H9 (cell line): ENCODE data around the gene DNLZ. TPM values are rescaled to one million over a fixed set of nuclear protein-coding genes. Genes with fewer than 3 reads are reported as not detected.

Experiments used
- DNase-seq: peaks from one replicate; pipeline ENCODE4 v3.0.0-alpha.2; 2017
- H2AFZ ChIP-seq: one replicate; pipeline ENCODE4 v1.6.1; 2013; ENCODE audit warnings: mild to moderate bottlenecking, low read length, control low read depth, moderate library complexity
- H2AK5ac ChIP-seq: 2 replicates; pipeline ENCODE4 v1.6.1; 2013; ENCODE audit warnings: low read length, control low read depth, mixed read lengths; ENCODE audit not compliant: insufficient read length
- H2BK120ac ChIP-seq: one replicate; pipeline ENCODE4 v1.6.1; 2013; ENCODE audit warnings: low read depth, mild to moderate bottlenecking, low read length, control low read depth, inconsistent platforms; ENCODE audit not compliant: poor library complexity, severe bottlenecking
- H2BK12ac ChIP-seq: 2 replicates; pipeline ENCODE4 v1.6.1; 2013; ENCODE audit warnings: low read length, control low read depth, mixed read lengths, low read depth; ENCODE audit not compliant: insufficient read length
- H2BK15ac ChIP-seq: 2 replicates; pipeline ENCODE4 v1.6.1; 2013; ENCODE audit warnings: low read depth, low read length, control low read depth
- H2BK20ac ChIP-seq: one replicate; pipeline ENCODE4 v1.6.1; 2013; ENCODE audit warnings: low read depth, mild to moderate bottlenecking, low read length, control low read depth, inconsistent platforms; ENCODE audit not compliant: poor library complexity, severe bottlenecking
- H2BK5ac ChIP-seq: 2 replicates; pipeline ENCODE4 v1.6.1; 2013; ENCODE audit warnings: low read length, control low read depth, mixed read lengths; ENCODE audit not compliant: insufficient read length
- H3K14ac ChIP-seq: 2 replicates; pipeline ENCODE4 v1.6.1; 2013; ENCODE audit warnings: low read length, control low read depth; ENCODE audit not compliant: insufficient read depth
- H3K18ac ChIP-seq: 2 replicates; pipeline ENCODE4 v1.6.1; 2013; ENCODE audit warnings: low read depth, mild to moderate bottlenecking, mixed read lengths, low read length, control low read depth; ENCODE audit not compliant: insufficient read length
- H3K23ac ChIP-seq: 2 replicates; pipeline ENCODE4 v1.6.1; 2013; ENCODE audit warnings: low read length, control low read depth, mixed read lengths, low read depth; ENCODE audit not compliant: insufficient read length
- H3K23me2 ChIP-seq: 2 replicates; pipeline ENCODE4 v1.6.1; 2013; ENCODE audit warnings: low read depth, mild to moderate bottlenecking, mixed read lengths, low read length, control low read depth; ENCODE audit not compliant: insufficient read length, poor library complexity, severe bottlenecking
- H3K27ac ChIP-seq: 2 replicates; pipeline ENCODE4 v1.5.1; 2013; ENCODE audit warnings: low read length, control low read depth, mixed read lengths, low read depth; ENCODE audit not compliant: insufficient read length
- H3K27me3 ChIP-seq: 2 replicates; pipeline ENCODE4 v1.6.1; 2013; ENCODE audit warnings: low read length, control low read depth, inconsistent platforms; ENCODE audit not compliant: insufficient read depth
- H3K4ac ChIP-seq: 2 replicates; pipeline ENCODE4 v1.6.1; 2013; ENCODE audit warnings: low read depth, mild to moderate bottlenecking, control low read depth, inconsistent platforms, low read length, moderate library complexity
- H3K4me1 ChIP-seq: 2 replicates; pipeline ENCODE4 v1.6.1; 2013; ENCODE audit warnings: low read length, control low read depth, inconsistent platforms; ENCODE audit not compliant: insufficient read depth
- H3K4me2 ChIP-seq: 2 replicates; pipeline ENCODE4 v1.6.1; 2013; ENCODE audit warnings: low read length, control low read depth, mixed read lengths; ENCODE audit not compliant: insufficient read length, insufficient read depth
- H3K56ac ChIP-seq: 2 replicates; pipeline ENCODE4 v1.6.1; 2013; ENCODE audit warnings: low read depth, mild to moderate bottlenecking, mixed read lengths, low read length, control low read depth; ENCODE audit not compliant: insufficient read length
- H3K79me1 ChIP-seq: 2 replicates; pipeline ENCODE4 v1.6.1; 2013; ENCODE audit warnings: low read depth, mild to moderate bottlenecking, moderate library complexity, low read length, control low read depth, inconsistent platforms; ENCODE audit not compliant: insufficient read depth, poor library complexity, severe bottlenecking
- H3K79me2 ChIP-seq: 2 replicates; pipeline ENCODE4 v1.6.1; 2013; ENCODE audit warnings: low read length, control low read depth, inconsistent platforms; ENCODE audit not compliant: insufficient read depth
- H3K9ac ChIP-seq: 2 replicates; pipeline ENCODE4 v1.6.1; 2013; ENCODE audit warnings: low read length, control low read depth, mixed read lengths; ENCODE audit not compliant: insufficient read length; ENCODE audit errors: extremely low read depth
- H3K9me3 ChIP-seq: one replicate; pipeline ENCODE4 v1.6.1; 2013; ENCODE audit warnings: low read depth, low read length, inconsistent platforms; ENCODE audit not compliant: control insufficient read depth
- H3T11ph ChIP-seq: one replicate; pipeline ENCODE4 v1.6.1; 2013; ENCODE audit warnings: mild to moderate bottlenecking, low read length, control low read depth, inconsistent platforms
- H4K20me1 ChIP-seq: one replicate; pipeline ENCODE4 v1.6.1; 2013; ENCODE audit not compliant: control insufficient read depth, insufficient read length, insufficient read depth
- H4K5ac ChIP-seq: 2 replicates; pipeline ENCODE4 v1.6.1; 2013; ENCODE audit warnings: low read depth, mild to moderate bottlenecking, mixed read lengths, low read length, control low read depth; ENCODE audit not compliant: insufficient read length
- H4K8ac ChIP-seq: replicated peaks from 2 replicates; pipeline ENCODE4 v1.6.1; 2013; ENCODE audit warnings: low read length, control low read depth, mixed read lengths, low read depth; ENCODE audit not compliant: insufficient read length
- H4K91ac ChIP-seq: 2 replicates; pipeline ENCODE4 v1.6.1; 2013; ENCODE audit warnings: low read depth, mild to moderate bottlenecking, moderate library complexity, mixed read lengths, low read length, control low read depth; ENCODE audit not compliant: insufficient read length
- H3K27ac Mint-ChIP-seq, 3 experiments: 2 replicates in 2 of 3; 3 replicates in 1 of 3; pipeline ENCODE4 v1.8.0; 2020 to 2021; ENCODE audit warnings: mixed read lengths in 3 of 3, mild to moderate bottlenecking in 1 of 3, moderate library complexity in 1 of 3
- H3K27me3 Mint-ChIP-seq: 2 replicates; pipeline ENCODE4 v1.8.0; 2021; ENCODE audit warnings: low read depth, mild to moderate bottlenecking, moderate library complexity, mixed read lengths
- H3K36me3 Mint-ChIP-seq, 3 experiments: 2 replicates in 2 of 3; 3 replicates in 1 of 3; pipeline ENCODE4 v1.8.0; 2020 to 2021; ENCODE audit warnings: low read depth in 3 of 3, mixed read lengths in 3 of 3; ENCODE audit not compliant: insufficient read depth in 1 of 3
- H3K4me1 Mint-ChIP-seq, 2 experiments: 2 replicates each; pipeline ENCODE4 v1.8.0; 2020; ENCODE audit warnings: mixed read lengths in 2 of 2
- H3K4me3 Mint-ChIP-seq, 2 experiments: 2 replicates in 1 of 2; 3 replicates in 1 of 2; pipeline ENCODE4 v1.8.0; 2020 to 2021; ENCODE audit warnings: mild to moderate bottlenecking in 2 of 2, mixed read lengths in 2 of 2, moderate library complexity in 1 of 2
- H3K9me3 Mint-ChIP-seq, 2 experiments: 2 replicates in 1 of 2; 3 replicates in 1 of 2; pipeline ENCODE4 v1.8.0; 2020; ENCODE audit warnings: mild to moderate bottlenecking in 2 of 2, mixed read lengths in 2 of 2, moderate library complexity in 1 of 2
- WGBS: extraction: QIAGEN DNeasy Blood & Tissue Kit; methylation state at CpG from one replicate; pipeline ENCODE4 v1.1.7; 2013; ENCODE audit warnings: missing lambda C conversion rate, low lambda C conversion rate, mixed read lengths; ENCODE audit not compliant: insufficient read length; ENCODE audit errors: extremely low coverage; 5-methylcytosine and 5-hydroxymethylcytosine counted together
- total RNA-seq: library from RNA; stranded (reverse); gene quantifications from 2 replicates; pipeline ENCODE4 v1.2.1, GENCODE V29; 2021
- TF ChIP-seq, protein P1 (sequence below): fragments of 200-600 bp; sonication (generic); conservative IDR thresholded peaks from 3 replicates; pipeline ENCODE4 v1.8.0; 2021; ENCODE audit warnings: antibody characterized with exemption, mild to moderate bottlenecking

Gene DNLZ
- total RNA-seq, 1 experiment from 2014 or later: 24.8 TPM

DNA sequence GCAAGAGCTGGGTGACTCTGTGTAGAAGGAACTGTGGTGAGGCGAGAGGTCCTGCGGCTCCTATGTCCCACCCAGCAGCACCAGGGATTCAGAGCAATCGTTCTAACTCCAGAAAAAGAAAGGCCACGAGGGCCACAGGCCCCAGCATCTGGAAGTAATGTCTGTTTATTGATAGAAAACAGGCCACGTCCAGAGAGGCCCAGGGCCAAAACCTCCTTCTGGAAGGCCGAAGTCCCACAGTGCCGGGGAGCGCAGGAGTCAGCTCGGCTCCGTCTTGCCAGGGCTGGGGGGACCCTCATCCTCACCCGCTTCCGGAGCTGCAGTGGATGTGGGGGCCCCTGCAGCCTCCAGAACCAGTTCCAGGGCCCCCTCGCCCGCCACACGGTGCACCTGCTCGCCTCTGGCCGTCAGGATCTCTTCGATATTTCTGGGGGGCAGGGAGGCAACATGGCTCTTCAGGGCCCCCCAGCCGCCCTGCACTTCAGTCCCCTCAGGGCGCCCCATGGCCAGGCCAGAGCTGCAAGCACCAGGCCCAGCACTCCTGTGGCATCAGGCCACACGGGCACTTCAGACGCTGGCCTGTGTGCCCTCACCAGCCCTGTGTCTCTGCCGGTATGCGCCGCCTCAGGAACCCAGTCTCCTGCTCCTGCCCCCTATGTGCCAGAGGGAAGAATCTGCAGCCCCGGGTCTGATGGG, 1.6 kb downstream of the DNLZ start:
- TF ChIP-seq, protein P1, sequence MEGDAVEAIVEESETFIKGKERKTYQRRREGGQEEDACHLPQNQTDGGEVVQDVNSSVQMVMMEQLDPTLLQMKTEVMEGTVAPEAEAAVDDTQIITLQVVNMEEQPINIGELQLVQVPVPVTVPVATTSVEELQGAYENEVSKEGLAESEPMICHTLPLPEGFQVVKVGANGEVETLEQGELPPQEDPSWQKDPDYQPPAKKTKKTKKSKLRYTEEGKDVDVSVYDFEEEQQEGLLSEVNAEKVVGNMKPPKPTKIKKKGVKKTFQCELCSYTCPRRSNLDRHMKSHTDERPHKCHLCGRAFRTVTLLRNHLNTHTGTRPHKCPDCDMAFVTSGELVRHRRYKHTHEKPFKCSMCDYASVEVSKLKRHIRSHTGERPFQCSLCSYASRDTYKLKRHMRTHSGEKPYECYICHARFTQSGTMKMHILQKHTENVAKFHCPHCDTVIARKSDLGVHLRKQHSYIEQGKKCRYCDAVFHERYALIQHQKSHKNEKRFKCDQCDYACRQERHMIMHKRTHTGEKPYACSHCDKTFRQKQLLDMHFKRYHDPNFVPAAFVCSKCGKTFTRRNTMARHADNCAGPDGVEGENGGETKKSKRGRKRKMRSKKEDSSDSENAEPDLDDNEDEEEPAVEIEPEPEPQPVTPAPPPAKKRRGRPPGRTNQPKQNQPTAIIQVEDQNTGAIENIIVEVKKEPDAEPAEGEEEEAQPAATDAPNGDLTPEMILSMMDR: no peak
- Histone ChIP-seq H3K79me2 (no peaks in the 10 kb centered on the region), H4K20me1 (no peaks in the 10 kb centered on the region), H2BK120ac (no peak overlapping the region), H3K4me2 (no peak overlapping the region), H2BK20ac (no peak overlapping the region), H3K14ac (no peak overlapping the region), H3K56ac (no peak overlapping the region), H3K27ac (no peak overlapping the region), H2BK12ac (no peak overlapping the region), H2AFZ (no peak overlapping the region), H3K4ac (no peak overlapping the region), H3K23me2 (no peaks in the 10 kb centered on the region), H2AK5ac (no peak overlapping the region), H3K9me3 (no peaks in the 10 kb centered on the region), H3K23ac (no peak overlapping the region), H4K5ac (no peak overlapping the region), H4K91ac (no peak overlapping the region), H3K9ac (no peak overlapping the region), H3K4me1 (no peaks in the 10 kb centered on the region), H2BK5ac (no peak overlapping the region), H4K8ac (no peak overlapping the region), H3T11ph (no peak overlapping the region), H2BK15ac (no peak overlapping the region), H3K79me1 (no peaks in the 10 kb centered on the region), H3K27me3 (no peaks in the 10 kb centered on the region), H3K18ac (no peak overlapping the region)
- Mint-ChIP-seq H3K4me3 (no peak overlapping the region; a peak in 1 of 5 replicates), H3K36me3 (peaks cover 0 to 10% (median 0%) of the 10 kb centered on the region in 3 experiments; a peak in 3 of 7 replicates), H3K27me3 (peaks cover 1% of the 10 kb centered on the region; the same call in 1 of the 2 replicates), H3K27ac (no peak overlapping the region), H3K9me3 (no peaks in the 10 kb centered on the region), H3K4me1 (peaks cover 3 to 5% of the 10 kb centered on the region in 2 experiments; a peak in 1 of 4 replicates)
- no CpG with 5 or more reads among the region's 26 CpGs for WGBS
- DNase-seq: no peak
